ENCODE data around the gene PLA2G4C.

Gene PLA2G4C

GRCh38 chr19:48061401-48062344 is 48.9 kb downstream of the PLA2G4C start:
- DNase-seq = no peak

DNA sequence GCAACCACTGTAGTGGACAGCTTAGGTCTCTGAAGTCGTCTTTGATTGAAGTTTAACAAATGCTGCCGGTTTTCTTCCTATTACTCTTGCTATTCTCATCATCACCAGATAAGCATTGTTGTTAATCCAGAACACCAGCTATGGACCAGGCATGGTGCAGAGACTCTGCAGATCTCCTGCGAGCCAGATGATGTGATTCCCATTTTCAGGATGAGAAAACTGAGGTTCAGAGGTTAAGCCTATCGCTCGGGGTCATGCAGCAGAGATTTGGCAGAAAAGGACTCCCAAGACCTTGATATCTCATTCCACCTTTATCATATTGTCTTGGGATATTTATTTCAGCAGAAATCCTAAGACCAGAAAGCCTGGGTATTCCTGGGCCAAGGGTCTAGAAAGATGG is 50.2 kb downstream of the PLA2G4C start:
- no peak for DNase-seq

- DNase-seq = peak in 1 of 51 donors; percentile 4
These were observed 51.3 kb downstream of the PLA2G4C start for GRCh38 chr19:48059331-48059730.

DNA sequence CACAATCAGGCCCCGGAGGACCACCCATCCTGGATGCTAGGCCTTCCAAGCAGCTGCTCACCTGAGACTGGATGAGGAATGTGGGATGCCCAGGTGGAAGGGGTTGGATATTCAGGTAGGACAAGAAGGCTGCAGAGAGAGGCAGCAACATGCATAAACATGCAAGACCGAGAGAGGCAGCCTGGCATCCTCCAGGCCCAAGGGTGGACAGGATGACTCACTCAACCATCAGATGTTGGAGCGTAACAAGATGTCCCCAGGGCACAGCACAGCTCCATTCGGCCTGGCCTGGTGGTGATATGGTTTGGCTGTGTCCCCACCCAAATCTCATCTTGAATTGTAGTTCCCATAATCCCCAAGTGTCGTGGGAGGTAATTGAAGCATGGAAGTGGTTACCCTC is 56.8 kb downstream of the PLA2G4C start:
- no peak for DNase-seq

DNA sequence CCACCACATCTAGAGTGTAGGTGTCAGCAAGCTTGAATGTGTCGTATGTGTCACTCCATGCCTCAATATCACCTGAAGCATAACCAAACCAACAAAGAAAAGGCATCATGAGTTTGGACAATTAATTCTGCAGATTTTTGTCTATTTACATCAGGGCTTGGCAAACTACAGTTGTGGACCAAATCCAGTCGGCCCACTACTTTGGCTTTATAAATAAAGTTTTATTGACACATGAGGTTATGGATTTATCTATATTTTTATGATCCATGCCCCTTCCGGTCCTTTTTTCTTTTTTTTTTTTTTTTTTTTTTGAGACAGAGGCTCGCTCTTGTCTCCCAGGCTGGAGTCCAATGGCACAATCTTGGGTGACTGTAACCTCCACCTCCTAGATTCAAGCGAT is 57.5 kb downstream of the PLA2G4C start:
- DNase-seq = no peak

GRCh38 chr19:48051335-48052033 is 59.1 kb downstream of the PLA2G4C start:
- DNase-seq = no peak

- DNase-seq = no peak
These were observed 66.1 kb downstream of the PLA2G4C start for GRCh38 chr19:48044561-48044960.

GRCh38 chr19:48043675-48044258 is 66.8 kb downstream of the PLA2G4C start, which contains the start of gene CABP5:
CABP5 (minus strand) TSS chr19:48044079; CDS start chr19:48043922, 157 bp downstream.
- DNase-seq = no peak

GRCh38 chr19:48041877-48042580 is 68.6 kb downstream of the PLA2G4C start:
- DNase-seq = no peak

- no peak for DNase-seq
These were observed 73.9 kb downstream of the PLA2G4C start for GRCh38 chr19:48036765-48037164.

DNA sequence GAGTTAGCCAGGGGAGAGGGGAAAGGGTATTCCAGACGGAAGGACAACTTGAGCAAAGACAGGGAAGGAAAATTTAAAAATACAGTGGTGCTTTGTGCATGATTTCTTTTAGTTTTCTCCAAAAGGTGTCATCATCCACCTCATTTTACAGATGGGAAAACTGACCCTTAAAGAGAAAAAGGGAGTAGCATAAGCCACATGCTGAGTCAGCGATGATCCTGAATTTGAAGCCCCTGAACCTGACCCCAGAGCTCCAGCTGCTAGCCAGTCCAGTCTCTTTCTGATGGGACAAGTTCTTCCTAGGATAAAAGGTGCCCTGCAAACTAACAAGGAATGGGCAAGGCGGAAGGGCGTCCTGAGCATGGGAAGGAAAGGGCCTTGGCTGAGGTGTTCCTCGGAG is 77.0 kb downstream of the PLA2G4C start:
- no peak for DNase-seq

- DNase-seq = no peak
These were observed 80.5 kb downstream of the PLA2G4C start for GRCh38 chr19:48030073-48030472.

GRCh38 chr19:48029431-48029830 is 81.2 kb downstream of the PLA2G4C start:
- no peak for DNase-seq

DNA sequence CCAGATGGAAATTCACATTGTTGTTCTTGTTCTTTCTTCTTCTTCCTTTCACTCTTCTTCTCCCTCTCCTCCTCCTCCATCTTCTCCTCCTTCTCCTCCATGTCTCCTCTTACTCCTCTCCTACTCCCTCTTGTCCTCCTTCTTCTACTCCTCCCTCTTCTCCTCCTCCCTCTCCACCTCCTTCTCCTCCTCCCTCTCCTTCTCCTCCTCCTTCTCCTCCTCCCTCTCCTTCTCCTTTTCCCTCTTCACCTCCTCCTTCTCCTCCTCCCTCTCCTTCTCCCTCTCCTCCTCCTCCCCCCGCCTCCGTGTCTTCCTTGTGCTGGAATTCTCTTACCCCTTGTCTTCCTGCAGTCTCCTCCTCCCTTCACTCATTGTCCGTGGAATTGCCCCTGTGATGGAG is 85.1 kb downstream of the PLA2G4C start:
- DNase-seq = no peak

DNA sequence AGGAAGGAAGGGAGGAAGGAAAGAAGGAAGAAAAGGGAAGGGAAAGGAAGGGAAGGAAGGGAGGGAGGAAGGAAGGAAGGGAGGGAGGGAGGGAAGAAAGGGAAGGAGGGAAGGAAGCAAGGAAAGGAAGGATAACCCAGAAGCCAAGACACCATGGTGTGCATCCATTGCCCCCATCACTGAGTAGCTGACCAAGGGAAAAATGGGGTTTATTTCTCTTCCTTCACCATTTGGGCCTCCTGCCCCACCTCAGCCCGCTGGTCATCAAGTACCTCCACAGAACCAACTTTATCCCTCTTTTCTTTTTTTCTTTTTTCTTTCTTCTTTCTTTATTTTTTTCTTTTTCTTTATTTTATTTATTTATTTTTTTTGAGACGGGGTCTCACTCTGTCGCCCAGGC is 87.1 kb downstream of the PLA2G4C start:
- no peak for DNase-seq

DNA sequence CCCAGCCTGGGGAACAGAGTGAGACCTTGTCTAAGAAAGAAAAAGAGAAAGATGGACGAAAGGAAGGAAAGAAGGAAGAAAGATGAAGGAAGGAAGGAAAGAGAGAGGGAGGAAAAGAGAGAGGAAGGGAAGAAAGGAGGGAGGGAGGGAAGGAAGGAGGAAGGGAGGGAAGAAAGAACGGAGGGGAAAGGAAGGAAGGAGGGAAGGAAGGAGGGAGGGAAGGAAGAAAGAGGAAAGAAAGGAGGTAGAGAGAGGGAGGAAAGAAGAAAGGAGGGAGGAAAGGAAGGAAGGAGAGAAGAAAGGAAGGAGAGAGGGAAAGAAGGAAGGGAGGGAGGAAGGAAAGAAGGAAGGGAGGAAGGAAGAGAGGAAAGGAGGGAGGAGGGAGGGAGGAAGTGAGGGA is 87.6 kb downstream of the PLA2G4C start:
- DNase-seq = no peak

DNA sequence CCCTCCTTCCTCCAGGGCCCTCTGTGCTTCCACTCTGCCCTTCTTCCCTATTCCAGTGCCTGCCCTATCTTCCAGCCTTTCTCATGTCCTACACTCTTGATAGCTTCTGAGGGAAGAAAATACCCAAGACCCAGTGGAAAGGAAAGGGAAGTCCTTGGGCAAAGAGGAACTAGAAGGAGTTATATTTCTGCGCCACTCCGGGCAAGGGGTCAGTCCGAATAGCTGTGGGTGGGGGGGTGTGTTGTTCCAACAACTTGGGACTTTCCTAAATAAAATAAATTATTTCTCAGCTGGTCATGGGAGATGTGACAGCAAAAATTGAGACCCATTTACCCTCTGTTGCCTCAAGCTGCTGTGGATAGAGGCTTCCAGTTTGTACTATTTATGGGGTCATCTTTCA is 89.9 kb downstream of the PLA2G4C start:
- no peak for DNase-seq

DNA sequence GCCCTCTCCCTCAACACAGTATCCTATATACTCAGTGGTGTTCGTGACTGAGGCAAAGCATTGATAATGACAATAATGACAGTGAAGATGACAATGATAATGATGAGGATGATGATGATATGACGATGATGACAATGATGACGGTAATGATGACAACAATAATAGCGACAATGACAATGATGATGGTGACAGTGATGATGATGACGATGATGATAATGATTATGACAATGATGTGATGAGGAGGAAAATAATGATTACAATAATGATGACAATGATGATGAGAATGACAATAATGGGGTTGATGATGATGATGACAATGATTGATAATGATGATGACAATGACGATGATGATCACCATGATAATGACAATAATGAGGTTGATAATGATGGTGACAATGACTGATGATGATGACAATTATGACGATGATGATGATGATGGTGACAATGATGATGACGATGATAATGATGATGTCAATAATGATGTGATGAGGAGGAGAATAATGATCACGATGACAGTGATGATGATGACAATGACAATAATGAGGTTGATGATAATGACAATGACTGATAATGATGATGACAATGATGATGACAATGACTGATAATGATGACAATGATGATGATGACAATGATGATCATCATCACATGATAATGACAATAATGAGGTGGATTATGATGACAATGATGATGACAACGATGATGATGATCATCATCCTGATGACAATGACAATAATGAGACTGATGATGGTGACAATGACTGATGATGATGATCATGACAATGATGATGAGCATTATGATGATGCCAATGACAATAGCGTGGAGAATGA is 99.5 kb downstream of the PLA2G4C start:
- DNase-seq = no peak

DNA sequence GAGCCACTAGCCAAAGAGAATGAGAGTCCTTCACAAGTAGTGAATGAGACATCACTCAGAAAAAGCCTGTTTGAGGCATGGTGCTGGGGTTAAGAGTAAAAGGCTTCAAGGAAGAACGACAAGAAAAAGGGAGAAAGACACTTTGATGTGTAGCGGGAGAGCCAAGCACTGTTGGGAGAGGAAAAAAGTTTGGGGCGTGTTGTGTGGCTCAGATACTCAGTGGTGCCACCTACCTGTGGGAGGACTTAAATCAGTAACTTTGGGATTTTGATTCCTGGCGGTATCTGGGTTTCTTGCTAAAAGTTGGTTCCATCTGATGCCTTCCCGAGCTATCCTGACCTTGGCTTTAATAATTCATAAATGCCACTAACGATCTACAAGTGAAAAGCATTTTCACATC is 103.9 kb downstream of the PLA2G4C start:
- DNase-seq = no peak

GRCh38 chr19:48004236-48004635 is 106.4 kb downstream of the PLA2G4C start:
- DNase-seq = no peak

DNA sequence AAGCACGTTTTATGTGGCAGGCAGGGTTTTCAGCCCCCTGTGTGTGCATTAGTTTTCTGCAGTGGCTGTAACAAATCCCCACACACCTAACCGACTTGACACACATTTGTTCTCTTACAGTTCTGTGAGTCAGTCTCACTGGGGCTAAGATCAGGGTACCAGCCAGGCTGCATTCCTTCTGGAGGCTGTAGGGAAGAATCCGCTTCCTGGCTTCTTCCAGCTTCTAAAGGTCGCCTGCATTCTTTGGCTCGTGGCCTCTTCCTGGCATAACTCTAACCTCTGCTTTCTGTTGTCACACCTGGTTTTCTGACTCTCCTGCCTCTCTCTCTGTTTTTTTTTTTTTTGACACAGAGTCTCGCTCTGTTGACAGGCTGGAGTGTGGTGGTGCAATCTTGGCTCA is 109.8 kb downstream of the PLA2G4C start:
- no peak for DNase-seq

All from hypothalamus (tissue), 51 donors.